Esophagus squamous epithelium (tissue), 4 donors: ENCODE data around the gene RPL12.

Experiments
- CTCF ChIP-seq, 6 experiments: fragments of 450-650 bp in 4 of 6; fragments of 200-600 bp in 2 of 6; sonication (generic) in 2 of 6; IDR thresholded peaks; one replicate each; pipeline ENCODE4 v1.5.1; 2016 to 2019; ENCODE audit warnings: antibody characterized with exemption in 6 of 6, mild to moderate bottlenecking in 4 of 6, moderate library complexity in 4 of 6
- POLR2A ChIP-seq, 4 donors: fragments of 450-650 bp; IDR thresholded peaks; one replicate each; pipeline ENCODE4 v1.6.1; 2017; ENCODE audit warnings: antibody characterized with exemption in 4 of 4, mild to moderate bottlenecking in 4 of 4, moderate library complexity in 3 of 4

- TF ChIP-seq CTCF (IDR thresholded peaks at IDR 0.05) (peak in 3 of 6 experiments; percentile 7 to 49 (median 8)), POLR2A (IDR thresholded peaks at IDR 0.05) (no peak)
Measured at GRCh38 chr9:127418037-127418471, 33.2 kb downstream of the RPL12 start.
